ENCODE data around the gene GH1.
"Not testable (repeated sequence)": the region's sequence is repeated elsewhere in the genome, so short reads cannot be mapped to it uniquely, and the experiment has no call there.

The GH1 gene

DNA sequence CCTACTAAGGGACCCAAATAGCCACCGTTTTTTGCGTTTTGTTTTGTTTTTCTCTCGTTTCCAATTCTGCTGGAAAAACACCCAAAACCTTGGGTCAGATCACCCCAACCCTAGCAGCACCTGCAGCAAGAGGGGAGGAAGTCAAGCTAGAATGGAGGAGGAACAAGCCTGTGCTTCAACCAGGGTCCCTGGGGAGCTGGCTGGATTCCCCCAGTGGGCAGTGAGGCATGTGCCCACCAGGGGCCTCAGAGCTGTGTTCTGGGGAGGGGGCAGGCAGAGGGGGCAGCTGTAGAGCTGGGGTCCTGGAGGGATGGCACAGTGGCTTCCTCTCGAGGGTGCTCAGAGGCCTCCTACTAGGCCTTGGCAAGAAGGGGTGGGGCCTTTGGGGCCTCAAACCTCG is 7.0 kb upstream of the GH1 start:
- DNase-seq: no peak

DNA sequence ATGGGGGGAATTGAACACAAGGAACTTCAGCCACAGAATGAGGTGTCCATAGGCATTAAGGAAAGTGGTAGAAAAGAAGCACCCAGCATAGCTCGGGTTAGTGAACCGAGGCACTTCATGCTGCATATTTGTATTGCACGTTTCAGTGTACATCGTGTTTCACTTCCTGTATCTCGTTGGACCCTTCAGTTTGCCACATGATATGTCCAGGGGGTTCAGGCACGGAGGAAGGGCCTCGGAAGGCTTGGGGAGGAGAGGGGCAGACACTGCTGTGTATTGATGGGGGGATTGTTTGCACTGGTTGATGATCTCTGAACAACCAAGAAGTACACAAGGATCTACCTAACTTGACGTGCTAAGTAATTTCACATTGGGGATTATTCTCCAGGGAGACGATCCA is 3.8 kb upstream of the GH1 start:
- not testable (repeated sequence) for DNase-seq

DNA sequence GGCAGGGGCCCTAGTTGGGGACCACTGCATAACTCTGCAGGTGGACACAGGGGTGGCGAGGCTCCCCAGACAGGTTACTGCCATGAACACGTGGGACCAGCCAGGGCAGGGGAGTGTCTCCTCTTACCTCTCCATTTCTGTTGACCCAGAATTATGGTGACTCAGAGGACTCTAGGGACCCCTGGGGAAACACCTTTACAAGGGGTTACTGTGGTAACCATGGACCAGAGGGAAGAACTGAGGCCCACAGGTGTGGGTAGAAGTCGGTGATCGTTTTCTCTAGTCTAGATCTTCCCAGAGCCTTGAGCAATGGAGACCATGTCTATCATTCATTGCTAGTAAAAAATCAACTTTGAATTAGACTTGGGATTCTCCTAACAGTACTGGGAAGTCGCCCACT is 2.1 kb upstream of the GH1 start:
- not testable (repeated sequence) for DNase-seq

DNA sequence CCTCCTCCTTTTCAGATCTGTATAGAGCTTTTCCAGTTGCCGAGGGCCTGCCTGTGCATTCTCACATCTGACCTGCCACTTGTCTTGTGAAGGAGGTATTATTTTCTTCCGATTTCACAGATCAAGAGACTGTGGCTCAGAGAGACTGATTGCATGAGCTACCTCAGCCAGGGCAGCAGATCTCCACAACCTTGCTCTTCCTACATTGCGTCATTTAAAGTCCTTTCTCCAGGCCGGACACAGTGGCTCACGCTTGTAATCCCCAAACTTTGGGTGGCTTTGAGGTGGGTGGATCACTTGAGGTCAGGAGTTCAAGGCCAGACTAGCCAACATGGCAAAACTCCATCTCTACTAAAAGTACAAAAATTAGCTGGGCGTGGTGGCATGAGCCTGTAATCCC is 1.4 kb upstream of the GH1 start:
- DNase-seq: not testable (repeated sequence)

DNA sequence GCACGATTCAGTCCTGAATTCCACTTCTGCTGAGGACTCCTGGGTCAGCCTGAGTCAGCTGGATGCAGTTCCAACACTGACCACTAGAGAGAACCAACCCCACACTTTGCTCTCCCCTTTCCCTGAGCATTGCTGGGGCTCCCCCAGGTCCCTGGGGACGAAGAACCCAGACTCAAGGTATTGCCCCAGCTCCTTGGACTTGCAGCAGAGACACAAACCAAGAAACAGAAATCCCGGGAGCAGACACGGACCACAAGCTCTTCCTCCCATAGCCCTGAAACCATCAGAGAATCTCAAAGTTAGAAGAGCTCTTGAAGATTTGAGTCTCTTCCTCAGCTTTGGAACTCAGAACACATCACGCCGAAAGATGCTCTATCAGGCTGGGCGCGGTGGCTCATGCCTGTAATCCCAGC is 678 bp upstream of the GH1 start:
- DNase-seq: no peak

DNA sequence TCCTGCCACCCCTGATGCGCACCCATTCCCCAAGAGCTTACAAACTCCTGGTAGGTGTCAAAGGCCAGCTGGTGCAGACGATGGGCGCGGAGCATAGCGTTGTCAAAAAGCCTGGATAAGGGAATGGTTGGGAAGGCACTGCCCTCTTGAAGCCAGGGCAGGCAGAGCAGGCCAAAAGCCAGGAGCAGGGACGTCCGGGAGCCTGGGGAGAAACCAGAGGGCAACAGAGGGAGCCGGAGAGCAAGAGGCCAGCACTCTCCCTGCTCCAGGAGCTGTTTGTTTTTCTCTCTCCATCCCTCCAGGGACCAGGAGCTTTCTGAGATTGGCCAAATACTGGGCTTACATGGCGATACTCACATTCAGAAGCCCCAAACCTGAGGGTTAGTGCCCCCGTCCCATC is 334 bp downstream of the GH1 start:
- no peak for DNase-seq

DNA sequence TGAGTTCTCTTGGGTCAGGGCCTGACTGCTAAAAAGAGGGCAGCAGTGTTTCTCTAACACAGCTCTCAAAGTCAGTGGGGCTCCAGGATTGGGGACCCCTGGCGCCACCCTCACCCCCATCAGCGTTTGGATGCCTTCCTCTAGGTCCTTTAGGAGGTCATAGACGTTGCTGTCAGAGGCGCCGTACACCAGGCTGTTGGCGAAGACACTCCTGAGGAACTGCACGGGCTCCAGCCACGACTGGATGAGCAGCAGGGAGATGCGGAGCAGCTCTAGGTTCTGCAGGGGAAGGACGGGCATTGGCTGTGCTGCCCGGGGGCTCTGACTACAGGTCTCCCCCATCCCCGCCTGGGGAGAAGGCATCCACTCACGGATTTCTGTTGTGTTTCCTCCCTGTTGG is 993 bp downstream of the GH1 start:
- no peak for DNase-seq

DNA sequence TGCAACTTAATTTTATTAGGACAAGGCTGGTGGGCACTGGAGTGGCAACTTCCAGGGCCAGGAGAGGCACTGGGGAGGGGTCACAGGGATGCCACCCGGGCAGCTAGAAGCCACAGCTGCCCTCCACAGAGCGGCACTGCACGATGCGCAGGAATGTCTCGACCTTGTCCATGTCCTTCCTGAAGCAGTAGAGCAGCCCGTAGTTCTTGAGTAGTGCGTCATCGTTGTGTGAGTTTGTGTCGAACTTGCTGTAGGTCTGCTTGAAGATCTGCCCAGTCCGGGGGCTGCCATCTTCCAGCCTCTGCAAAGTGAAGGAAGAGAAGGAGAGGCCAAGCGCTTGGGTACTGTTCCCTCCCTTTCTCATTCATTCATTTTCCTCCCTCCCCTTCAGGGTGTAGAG is 1.4 kb downstream of the GH1 start:
- not testable (repeated sequence) for DNase-seq

DNA sequence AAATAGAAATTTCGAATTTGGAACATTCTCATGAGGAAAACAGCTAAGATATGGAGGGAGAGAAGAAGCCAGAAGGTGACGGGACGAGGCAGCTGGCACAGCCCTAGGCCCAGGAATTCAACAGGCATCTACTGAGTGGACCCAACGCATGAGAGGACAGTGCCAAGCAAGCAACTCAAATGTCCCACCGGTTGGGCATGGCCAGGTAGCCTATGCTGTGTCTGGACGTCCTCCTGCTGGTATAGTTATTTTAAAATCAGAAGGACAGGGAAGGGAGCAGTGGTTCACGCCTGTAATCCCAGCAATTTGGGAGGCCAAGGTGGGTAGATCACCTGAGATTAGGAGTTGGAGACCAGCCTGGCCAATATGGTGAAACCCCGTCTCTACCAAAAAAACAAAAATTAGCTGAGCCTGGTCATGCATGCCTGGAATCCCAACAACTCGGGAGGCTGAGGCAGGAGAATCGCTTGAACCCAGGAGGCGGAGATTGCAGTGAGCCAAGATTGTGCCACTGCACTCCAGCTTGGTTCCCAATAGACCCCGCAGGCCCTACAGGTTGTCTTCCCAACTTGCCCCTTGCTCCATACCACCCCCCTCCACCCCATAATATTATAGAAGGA is 2.0 kb downstream of the GH1 start:
- DNase-seq: no peak

DNA sequence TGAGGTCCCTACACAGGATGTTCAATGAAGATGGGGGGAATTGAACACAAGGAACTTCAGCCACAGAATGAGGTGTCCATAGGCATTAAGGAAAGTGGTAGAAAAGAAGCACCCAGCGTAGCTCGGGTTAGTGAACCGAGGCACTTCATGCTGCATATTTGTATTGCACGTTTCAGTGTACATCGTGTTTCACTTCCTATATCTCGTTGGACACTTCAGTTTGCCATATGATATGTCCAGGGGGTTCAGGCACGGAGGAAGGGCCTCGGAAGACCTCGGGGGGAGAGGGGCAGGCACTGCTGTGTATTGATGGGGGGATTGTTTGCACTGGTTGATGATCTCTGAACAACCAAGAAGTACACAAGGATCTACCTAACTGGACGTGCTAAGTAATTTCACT is 2.9 kb downstream of the GH1 start:
- not testable (repeated sequence) for DNase-seq

DNA sequence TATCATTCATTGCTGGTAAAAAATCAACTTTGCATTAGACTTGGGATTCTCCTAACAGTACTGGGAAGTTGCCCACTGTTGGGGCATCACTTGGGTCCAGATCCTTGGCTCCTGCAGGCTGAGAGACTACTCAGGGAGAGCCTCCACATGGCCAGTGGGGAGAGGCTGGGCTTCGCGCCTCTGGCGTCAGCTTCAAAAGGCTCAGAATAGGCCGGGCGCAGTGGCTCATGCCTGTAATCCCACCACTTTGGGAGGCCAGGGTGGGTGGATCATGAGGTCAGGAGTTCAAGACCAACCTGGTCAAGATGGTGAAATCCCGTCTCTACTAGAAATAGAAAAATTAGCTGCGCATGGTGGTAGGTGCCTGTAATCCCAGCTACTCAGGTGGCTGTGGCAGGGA is 4.2 kb downstream of the GH1 start:
- DNase-seq: no peak

DNA sequence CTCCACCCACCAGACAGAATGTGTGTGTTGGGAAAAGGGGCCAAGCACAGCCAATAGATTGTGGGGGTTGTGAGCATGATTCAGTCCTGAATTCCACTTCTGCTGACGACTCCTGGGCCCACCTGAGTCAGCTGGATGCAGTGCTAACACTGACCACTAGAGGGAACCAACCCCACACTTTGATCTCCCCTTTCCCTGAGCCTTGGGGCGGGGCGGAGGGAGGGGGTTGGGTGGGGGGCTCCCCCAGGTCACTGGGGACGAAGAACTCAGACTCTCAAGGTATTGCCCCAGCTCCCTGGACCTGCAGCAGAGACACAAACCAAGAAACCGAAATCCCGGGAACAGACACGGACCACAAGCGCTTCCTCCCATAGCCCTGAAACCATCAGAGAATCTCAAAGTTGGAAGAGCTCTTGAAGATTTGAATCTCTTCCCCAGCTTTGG is 7.0 kb downstream of the GH1 start:
- peak; percentile 0 for DNase-seq

DNA sequence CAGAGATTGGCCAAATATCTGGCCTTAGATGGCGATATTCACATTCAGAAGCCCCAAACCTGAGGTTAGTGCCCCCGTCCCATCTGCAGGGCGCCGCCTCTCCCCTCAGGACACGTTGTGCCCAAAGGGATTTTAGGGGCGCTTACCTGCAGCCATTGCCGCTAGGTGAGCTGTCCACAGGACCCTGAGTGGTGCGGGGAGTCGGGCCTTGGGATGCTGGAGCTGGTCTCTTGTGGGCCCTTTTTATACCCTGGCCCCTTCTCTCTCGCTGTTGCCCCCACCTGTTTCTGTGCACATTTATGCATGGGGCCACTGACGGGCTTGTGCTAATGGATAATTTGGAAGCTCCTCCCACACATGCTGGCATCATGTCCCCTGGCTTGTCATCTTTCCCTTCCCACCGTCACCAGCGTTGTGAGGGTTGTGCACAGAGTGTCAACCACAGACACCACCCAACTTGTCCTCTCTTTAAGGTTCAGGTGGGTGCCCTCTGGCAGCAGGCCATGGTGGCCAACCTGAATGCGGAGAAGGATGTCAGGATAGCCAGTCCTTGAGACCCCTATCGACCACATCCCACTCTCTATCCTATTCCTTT is 7.5 kb downstream of the GH1 start, which contains the start of gene CSHL1:
CSHL1 (minus strand) TSS at position 218 of the 595 bp plus-strand sequence; CDS start at position 156, 62 bp downstream.
- DNase-seq: no peak

DNA sequence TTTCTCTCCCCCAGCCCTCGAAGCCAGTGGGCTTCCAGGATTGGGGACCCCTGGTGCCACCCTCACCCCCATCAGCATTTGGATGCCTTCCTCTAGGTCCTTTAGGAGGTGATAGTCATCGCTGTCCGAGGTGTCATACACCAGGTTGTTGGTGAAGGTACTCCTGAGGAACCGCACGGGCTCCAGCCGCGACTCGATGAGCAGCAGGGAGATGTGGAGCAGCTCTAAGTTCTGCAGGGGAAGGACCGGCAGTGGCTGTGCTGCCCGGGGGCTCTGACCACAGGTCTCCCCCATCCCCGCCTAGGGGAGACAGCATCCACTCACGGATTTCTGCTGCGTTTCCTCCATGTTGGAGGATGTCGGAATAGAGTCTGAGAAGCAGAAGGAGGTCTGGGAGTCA is 8.5 kb downstream of the GH1 start:
- no peak for DNase-seq

DNA sequence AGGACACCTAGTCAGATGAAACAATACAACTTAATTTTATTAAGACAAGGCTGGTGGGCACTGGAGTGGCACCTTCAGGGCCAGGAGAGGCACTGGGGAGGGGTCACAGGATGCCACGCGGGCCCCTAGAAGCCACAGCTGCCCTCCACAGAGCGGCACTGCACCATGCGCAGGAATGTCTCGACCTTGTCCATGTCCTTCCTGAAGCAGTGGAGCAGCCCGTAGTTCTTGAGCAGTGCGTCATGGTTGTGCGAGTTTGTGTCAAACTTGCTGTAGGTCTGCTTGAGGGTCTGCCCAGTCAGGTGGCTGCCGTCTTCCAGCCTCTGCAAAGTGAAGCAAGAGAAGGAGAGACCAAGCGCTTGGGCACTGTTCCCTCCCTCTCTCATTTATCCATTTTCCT is 9.1 kb downstream of the GH1 start:
- not testable (repeated sequence) for DNase-seq

DNA sequence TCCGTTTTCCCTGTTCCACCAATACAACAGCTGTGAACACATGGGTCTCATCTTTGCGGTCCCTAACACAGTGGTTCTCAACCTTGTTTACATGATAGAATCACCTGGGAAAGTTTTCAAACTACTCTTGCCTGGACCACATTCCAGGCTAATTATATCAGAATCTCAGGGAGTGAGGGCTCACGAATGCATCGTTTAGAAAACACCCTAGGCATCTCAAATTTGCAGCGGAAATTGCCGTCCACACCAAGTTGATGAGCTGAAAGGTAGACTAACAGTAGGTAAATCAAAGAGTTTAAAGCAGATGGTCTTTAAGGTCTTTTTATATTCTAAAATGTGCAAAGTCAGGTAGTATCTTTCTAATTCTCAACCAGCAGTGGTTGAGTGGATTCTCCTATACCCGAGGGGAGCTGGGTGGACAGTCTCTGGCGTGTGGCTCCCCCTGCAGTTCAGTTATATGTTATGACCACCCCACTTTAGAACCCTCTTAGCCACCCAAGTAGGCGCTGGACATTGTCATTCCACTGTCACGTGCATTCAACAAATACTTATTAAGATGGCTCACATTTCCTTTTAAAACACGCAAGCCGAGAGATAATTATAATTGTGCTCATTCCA is 11.4 kb downstream of the GH1 start:
- peak; percentile 1 for DNase-seq

DNA sequence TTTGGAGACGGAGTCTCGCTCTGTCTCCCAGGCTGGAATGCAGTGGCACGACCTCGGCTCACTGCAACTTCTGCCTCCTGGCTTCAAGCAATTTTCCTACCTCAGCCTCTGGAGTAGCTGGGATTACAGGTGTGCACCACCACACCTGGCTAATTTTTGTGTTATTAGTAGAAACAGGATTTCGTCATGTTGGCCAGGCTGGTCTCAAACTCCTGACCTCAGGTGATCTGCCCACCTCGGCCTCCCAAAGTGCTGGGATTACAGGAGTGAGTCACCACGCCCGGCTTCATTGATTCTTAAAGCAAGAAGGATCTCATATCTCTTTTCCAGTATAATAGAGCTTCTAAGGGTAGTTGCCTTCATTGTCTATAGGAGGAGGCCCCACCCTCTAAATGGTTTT is 13.8 kb downstream of the GH1 start:
- not testable (repeated sequence) for DNase-seq

DNA sequence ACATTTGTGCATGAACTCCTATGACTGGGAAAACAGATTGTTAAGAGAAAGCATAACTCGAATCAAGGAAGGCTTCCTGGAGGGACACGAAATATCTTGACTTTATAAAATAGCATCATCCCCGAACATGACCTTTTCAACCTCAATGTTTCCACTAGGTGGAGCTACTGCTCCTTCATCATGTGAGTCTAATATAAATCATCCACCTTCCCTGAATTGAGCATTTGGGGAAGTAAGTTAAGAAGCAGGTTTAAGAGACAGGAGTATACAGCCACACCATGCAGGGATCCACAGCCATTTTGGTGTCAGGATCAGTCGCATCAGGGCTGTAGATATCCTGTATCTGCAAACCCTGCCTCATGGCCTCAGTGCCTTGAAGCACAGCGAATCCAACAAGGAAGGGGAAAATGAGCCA is 14.8 kb downstream of the GH1 start:
- not testable (repeated sequence) for DNase-seq

DNA sequence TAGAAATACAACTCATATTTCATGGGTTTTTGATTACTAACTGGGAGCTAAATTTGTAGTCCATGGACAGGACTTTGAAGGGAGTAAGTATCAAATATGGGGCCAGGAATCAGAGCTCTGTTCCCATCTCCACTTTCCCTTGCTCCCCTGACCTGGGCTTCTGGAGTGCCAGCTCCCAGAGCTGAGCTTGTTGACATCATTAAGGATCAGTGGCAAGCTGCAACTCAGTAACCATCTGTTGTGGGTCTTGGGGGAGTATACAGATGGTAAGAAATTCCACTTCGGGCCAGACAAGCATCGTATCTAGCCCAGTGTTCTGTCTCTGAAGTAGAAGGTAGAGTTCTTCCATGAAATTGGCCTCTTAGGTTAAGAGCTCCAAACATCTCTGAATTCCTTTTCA is 16.7 kb downstream of the GH1 start:
- DNase-seq: not testable (repeated sequence)

DNA sequence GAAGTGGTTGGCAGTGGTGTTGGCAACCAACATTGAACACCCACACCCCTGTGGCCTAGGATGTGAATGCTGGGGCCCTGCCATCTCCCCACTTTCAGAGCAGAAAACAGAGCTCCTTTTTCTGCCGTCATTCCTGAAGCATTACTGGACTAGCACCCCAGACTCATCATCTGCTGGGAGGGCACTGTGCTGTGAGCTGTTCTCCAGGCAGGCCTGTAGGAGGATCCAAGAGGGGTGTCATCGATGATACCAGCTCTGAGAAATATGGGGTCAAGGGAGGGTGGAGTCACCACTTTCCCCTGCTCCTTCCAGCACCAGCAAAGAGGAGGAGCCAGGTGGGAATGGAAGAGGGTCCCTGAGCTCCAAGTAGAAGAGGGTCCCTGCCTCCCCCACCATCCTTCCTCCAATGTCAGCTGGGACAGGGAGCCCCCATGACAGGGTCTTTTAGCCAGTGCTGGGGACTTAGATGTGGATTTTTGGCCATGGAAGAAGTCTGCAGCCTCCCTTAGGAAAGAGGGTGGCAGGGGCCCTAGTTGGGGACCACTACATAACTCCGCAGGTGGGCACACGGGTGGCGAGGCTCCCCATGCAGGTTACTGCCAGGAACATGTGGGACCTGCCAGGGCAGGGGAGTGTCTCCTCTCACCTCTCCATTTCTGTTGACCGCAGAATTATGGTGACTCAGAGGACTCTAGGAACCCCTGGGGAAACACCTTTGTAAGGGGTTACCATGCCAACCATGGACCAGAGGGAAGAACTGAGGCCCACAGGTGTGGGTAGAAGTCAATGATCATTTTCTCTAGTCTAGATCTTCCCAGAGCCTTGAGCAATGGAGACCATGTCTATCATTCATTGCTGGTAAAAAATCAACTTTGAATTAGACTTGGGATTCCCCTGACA is 19.5 kb downstream of the GH1 start:
- DNase-seq: not testable (repeated sequence)

DNA sequence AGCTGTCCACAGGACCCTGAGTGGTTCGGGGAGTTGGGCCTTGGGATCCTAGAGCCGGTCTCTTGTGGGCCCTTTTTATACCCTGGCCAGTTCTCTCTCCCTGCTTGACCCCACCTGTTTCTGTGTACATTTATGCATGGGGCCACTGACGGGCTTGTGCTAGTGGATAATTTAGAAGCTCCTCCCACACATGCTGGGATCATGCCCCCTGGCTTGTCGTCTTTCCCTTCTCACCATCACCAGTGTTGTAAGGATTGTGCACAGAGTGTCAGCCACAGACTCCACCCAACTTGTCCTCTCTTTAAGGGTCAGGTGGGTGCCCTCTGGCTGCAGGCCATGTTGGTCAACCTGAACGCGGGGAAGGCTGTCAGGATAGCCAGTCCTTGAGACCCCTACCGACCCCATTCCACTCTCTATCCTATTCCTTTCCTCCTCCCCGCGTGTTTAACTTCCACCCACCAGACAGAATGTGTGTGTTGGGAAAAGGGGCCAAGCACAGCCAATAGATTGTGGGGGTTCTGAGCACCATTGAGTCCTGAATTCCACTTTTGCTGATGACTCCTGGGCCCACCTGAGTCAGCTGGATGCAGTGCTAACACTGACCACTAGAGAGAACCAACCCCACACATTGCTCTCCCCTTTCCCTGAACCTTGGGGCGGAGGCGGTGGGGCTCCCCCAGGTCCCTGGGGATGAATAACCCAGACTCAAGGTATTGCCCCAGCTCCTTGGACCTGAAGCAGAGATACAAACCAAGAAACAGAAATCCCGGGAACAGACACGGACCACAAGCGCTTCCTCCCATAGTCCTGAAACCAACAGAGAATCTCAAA is 21.9 kb downstream of the GH1 start, which contains the start of gene CSH1:
CSH1 (minus strand) TSS at position 51 of the 831 bp plus-strand sequence. CDS start 63 bp downstream, outside the sequence.
- DNase-seq: not testable (repeated sequence)

DNA sequence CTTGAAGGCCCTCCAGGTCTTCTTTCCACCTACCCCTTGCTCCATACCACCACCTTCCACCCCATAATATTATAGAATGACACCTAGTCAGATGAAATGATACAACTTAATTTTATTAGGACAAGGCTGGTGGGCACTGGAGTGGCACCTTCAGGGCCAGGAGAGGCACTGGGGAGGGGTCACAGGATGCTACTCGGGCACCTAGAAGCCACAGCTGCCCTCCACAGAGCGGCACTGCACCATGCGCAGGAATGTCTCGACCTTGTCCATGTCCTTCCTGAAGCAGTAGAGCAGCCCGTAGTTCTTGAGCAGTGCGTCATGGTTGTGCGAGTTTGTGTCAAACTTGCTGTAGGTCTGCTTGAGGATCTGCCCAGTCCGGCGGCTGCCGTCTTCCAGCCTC is 23.8 kb downstream of the GH1 start:
- not testable (repeated sequence) for DNase-seq
